Testis (tissue), 2 donors: Measurements from ENCODE around the gene CIPC.

ENCODE experiments used
- POLR2A ChIP-seq: fragments of 450-650 bp; IDR thresholded peaks from one replicate; pipeline ENCODE4 v1.6.1; 2017; ENCODE audit warnings: antibody characterized with exemption, mild to moderate bottlenecking, moderate library complexity
- TF ChIP-seq, protein P1 (sequence below), 3 experiments: fragments of 450-650 bp in 2 of 3; fragments of 200-600 bp in 1 of 3; sonication (generic) in 1 of 3; IDR thresholded peaks; one replicate each; pipeline ENCODE4 v1.5.1; 2016 to 2019; ENCODE audit warnings: antibody characterized with exemption in 3 of 3, mild to moderate bottlenecking in 2 of 3, moderate library complexity in 1 of 3

DNA sequence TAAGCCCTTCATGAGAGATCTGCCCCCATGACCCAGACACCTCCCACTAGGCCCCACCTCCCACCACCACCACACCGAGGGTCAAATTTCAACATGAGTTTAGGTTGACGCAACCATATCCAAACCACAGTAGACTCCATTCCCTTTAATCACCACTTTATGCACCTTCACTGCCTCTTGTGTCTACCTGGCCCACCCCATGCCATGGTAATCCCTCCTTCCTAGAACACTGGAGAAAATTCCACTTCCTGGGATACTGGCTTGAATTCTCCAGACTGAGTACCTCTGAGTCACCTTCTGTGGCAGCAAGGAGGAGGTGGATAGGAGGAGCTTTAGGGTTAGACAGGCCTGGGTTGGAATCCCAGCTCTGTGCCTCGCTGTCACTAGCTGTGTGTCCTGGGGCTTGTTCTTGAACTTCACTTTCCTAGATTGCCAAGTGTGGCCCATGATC is 26.1 kb upstream of the CIPC start:
- TF ChIP-seq POLR2A, result no peak
- TF ChIP-seq, protein P1, sequence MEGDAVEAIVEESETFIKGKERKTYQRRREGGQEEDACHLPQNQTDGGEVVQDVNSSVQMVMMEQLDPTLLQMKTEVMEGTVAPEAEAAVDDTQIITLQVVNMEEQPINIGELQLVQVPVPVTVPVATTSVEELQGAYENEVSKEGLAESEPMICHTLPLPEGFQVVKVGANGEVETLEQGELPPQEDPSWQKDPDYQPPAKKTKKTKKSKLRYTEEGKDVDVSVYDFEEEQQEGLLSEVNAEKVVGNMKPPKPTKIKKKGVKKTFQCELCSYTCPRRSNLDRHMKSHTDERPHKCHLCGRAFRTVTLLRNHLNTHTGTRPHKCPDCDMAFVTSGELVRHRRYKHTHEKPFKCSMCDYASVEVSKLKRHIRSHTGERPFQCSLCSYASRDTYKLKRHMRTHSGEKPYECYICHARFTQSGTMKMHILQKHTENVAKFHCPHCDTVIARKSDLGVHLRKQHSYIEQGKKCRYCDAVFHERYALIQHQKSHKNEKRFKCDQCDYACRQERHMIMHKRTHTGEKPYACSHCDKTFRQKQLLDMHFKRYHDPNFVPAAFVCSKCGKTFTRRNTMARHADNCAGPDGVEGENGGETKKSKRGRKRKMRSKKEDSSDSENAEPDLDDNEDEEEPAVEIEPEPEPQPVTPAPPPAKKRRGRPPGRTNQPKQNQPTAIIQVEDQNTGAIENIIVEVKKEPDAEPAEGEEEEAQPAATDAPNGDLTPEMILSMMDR (IDR thresholded peaks at IDR 0.05), result no peak
